H1 (cell line): ENCODE results near the gene FAM219A. TPM values are rescaled to one million over a fixed set of nuclear protein-coding genes. Genes with fewer than 3 reads are reported as not detected.

Source experiments
- ATF2 ChIP-seq: IDR thresholded peaks from 2 replicates; pipeline ENCODE4 v1.6.1; 2012; ENCODE audit warnings: low read length, inconsistent platforms
- CHD7 ChIP-seq: fragments of 300-600 bp; sonication (generic); IDR thresholded peaks from 2 replicates; pipeline ENCODE4 v1.7.1; 2012; ENCODE audit warnings: low read length, moderate library complexity, mild to moderate bottlenecking, inconsistent platforms; ENCODE audit not compliant: insufficient replicate concordance
- EGR1 ChIP-seq: IDR thresholded peaks from 2 replicates; pipeline ENCODE4 v1.6.1; 2011; ENCODE audit warnings: low read depth, low read length, borderline replicate concordance
- MAFK ChIP-seq: IDR thresholded peaks from 2 replicates; pipeline ENCODE4 v1.6.1; 2012; ENCODE audit warnings: low read depth, mild to moderate bottlenecking, improper control_type of control experiment, low read length
- NANOG ChIP-seq: IDR thresholded peaks from 2 replicates; pipeline ENCODE4 v1.6.1; 2011; ENCODE audit warnings: low read length, low read depth, mild to moderate bottlenecking, inconsistent platforms; ENCODE audit not compliant: insufficient read depth, poor library complexity, severe bottlenecking
- SIRT6 ChIP-seq: IDR thresholded peaks from one replicate; pipeline ENCODE4 v1.7.1; 2012; ENCODE audit warnings: low read length, inconsistent platforms
- SRF ChIP-seq: IDR thresholded peaks from 2 replicates; pipeline ENCODE4 v1.6.1; 2011; ENCODE audit warnings: mild to moderate bottlenecking, low read depth, low read length, moderate library complexity
- polyA plus RNA-seq, 7 experiments: library from polyadenylated mRNA; depleted of rRNA in 3 of 7; stranded (reverse) in 5 of 7; unstranded in 2 of 7; fragments of >200 nt in 5 of 7; fragments of 200-250 nt in 2 of 7; gene quantifications; 1 replicate in 5 of 7; 2 replicates in 1 of 7; 4 replicates in 1 of 7; pipeline versions ENCODE4 v1.2.1 to v1.2.3, GENCODE V29; 2011 to 2013; ENCODE audit warnings: missing spikeins in 2 of 7, mixed read lengths in 2 of 7
- total RNA-seq: library from RNA; stranded (reverse); fragmentation: NEBNext Ultra II Directional; extraction: Animal tissue kit (Norgen Biotek cat#: 25700); gene quantifications from 2 replicates; pipeline ENCODE4 v1.2.1, GENCODE V29; 2021

The FAM219A gene
- total and polyA plus RNA-seq, 2 of the 8 experiments (the other 6 are each of a cell fraction or from before 2014, with no cell fraction given), result 7.7 to 10.4 TPM

- TF ChIP-seq CHD7, result no peak
- no peak for TF ChIP-seq SIRT6
- no peak for TF ChIP-seq SRF
- no peak for TF ChIP-seq EGR1
- no peak for TF ChIP-seq NANOG
- TF ChIP-seq ATF2, result no peak
- TF ChIP-seq MAFK, result no peak
- TF ChIP-seq, all 59 proteins: peak for 0
Measured at GRCh38 chr9:34507966-34508365, 49.6 kb upstream of the FAM219A start (continued).
